Stimulated activated CD4-positive, alpha-beta T cell treated with anti-CD3 and anti-CD28 coated beads, Interleukin-4, amount 100 ng/mL, for 1 hour (primary cell): ENCODE measurements around the gene ALKBH3.

Experiments
- DNase-seq: peaks from one replicate; pipeline ENCODE4 v3.0.0-alpha.2; 2020

Gene ALKBH3

GRCh38 chr11:43898574-43898973 is 17.9 kb downstream of the ALKBH3 start:
- no peak for DNase-seq

- no peak for DNase-seq
Observed at GRCh38 chr11:43899094-43899493, 18.5 kb downstream of the ALKBH3 start.

- no peak for DNase-seq
Observed at GRCh38 chr11:43901551-43901950, 20.9 kb downstream of the ALKBH3 start.

- no peak for DNase-seq
Observed at GRCh38 chr11:43903078-43903477, 22.4 kb downstream of the ALKBH3 start.

- no peak for DNase-seq
Observed at GRCh38 chr11:43903969-43904368, 23.3 kb downstream of the ALKBH3 start.

GRCh38 chr11:43904742-43905535 is 24.3 kb downstream of the ALKBH3 start:
- no peak for DNase-seq

- DNase-seq: no peak
Observed at GRCh38 chr11:43905813-43906241, 25.2 kb downstream of the ALKBH3 start.

- DNase-seq: no peak
Observed at GRCh38 chr11:43907028-43907975, 26.7 kb downstream of the ALKBH3 start.

- DNase-seq: no peak
Observed at GRCh38 chr11:43908191-43908590, 27.6 kb downstream of the ALKBH3 start.

GRCh38 chr11:43908683-43909082 is 28.1 kb downstream of the ALKBH3 start:
- no peak for DNase-seq

- no peak for DNase-seq
Observed at GRCh38 chr11:43913829-43914380, 33.3 kb downstream of the ALKBH3 start.

GRCh38 chr11:43914466-43914865 is 33.8 kb downstream of the ALKBH3 start:
- no peak for DNase-seq

GRCh38 chr11:43916621-43917020 is 36.0 kb downstream of the ALKBH3 start:
- no peak for DNase-seq

- DNase-seq: no peak
Observed at GRCh38 chr11:43917851-43918250, 37.2 kb downstream of the ALKBH3 start.

- DNase-seq: no peak
Observed at GRCh38 chr11:43918662-43919061, 38.0 kb downstream of the ALKBH3 start.

- DNase-seq: no peak
Observed at GRCh38 chr11:43919852-43920597, 39.4 kb downstream of the ALKBH3 start.

- DNase-seq: no peak
Observed at GRCh38 chr11:43920598-43921419, 40.2 kb downstream of the ALKBH3 start.

GRCh38 chr11:43921561-43922294 is 41.1 kb downstream of the ALKBH3 start:
- no peak for DNase-seq

- no peak for DNase-seq
Observed at GRCh38 chr11:43922295-43922648, 41.6 kb downstream of the ALKBH3 start.

GRCh38 chr11:43922744-43923405 is 42.2 kb downstream of the ALKBH3 start:
- DNase-seq: no peak
